ENCODE results near the gene P4HA1.

P4HA1 gene

DNA sequence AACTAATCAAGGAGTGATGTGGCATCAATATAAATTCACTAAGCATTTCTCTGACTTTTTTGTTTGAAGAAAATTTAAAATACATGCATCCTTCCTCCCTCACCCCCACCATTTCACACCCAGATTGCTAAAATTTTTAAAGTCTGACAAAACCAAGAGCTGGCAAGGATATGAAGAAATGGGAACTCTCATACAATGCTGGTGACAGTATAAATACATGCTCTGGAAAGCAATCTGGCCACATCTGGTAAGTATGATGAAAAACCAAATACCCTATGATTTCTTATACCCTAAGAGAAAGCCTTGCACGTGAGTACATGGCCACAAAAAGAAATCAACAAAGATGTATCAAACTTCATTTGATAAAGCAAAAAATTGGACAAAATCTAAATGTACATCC, 31.2 kb downstream of the P4HA1 start:
- TF ChIP-seq, protein P1, sequence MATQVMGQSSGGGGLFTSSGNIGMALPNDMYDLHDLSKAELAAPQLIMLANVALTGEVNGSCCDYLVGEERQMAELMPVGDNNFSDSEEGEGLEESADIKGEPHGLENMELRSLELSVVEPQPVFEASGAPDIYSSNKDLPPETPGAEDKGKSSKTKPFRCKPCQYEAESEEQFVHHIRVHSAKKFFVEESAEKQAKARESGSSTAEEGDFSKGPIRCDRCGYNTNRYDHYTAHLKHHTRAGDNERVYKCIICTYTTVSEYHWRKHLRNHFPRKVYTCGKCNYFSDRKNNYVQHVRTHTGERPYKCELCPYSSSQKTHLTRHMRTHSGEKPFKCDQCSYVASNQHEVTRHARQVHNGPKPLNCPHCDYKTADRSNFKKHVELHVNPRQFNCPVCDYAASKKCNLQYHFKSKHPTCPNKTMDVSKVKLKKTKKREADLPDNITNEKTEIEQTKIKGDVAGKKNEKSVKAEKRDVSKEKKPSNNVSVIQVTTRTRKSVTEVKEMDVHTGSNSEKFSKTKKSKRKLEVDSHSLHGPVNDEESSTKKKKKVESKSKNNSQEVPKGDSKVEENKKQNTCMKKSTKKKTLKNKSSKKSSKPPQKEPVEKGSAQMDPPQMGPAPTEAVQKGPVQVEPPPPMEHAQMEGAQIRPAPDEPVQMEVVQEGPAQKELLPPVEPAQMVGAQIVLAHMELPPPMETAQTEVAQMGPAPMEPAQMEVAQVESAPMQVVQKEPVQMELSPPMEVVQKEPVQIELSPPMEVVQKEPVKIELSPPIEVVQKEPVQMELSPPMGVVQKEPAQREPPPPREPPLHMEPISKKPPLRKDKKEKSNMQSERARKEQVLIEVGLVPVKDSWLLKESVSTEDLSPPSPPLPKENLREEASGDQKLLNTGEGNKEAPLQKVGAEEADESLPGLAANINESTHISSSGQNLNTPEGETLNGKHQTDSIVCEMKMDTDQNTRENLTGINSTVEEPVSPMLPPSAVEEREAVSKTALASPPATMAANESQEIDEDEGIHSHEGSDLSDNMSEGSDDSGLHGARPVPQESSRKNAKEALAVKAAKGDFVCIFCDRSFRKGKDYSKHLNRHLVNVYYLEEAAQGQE (IDR thresholded peaks at IDR 0.05; ENCODE audit: insufficient read depth in 1 of 2, low read depth in 2 of 2, low read length in 2 of 2): no peak
- TF ChIP-seq SIN3A (IDR thresholded peaks at IDR 0.05; ENCODE audit: borderline replicate concordance, insufficient read depth, low read length) (no peak), POLR2AphosphoS5 (IDR thresholded peaks at IDR 0.05; ENCODE audit: low read depth, low read length) (no peak), FOXP2 (optimal IDR thresholded peaks at IDR 0.05; ENCODE audit: borderline replicate concordance, extremely low read depth, extremely low read length, insufficient read depth) (no peak), TAF1 (IDR thresholded peaks at IDR 0.05; ENCODE audit: borderline replicate concordance, insufficient read depth, low read length) (no peak)

DNA sequence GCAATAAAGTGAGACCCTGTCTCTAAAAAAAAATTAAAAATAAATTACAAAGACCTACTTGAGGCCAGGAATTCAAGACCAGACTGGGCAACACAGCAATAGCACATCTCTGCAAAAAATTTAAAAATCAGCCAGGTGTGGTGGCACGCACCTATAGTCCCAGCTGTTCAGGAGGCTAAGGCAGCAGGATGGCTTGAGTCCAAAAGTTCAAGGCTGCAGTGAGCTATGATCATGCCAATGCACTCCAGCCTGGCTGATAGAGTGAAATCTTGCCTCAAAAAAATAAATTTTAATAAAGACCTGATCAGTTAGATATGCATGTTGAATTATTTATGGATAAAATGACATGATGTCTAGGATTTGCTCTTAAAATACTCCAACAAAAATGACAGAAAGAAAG, 34.9 kb downstream of the P4HA1 start:
- TF ChIP-seq SIN3A (IDR thresholded peaks at IDR 0.05; ENCODE audit: borderline replicate concordance, insufficient read depth, low read length) (no peak), FOXP2 (optimal IDR thresholded peaks at IDR 0.05; ENCODE audit: borderline replicate concordance, extremely low read depth, extremely low read length, insufficient read depth) (no peak), POLR2AphosphoS5 (IDR thresholded peaks at IDR 0.05; ENCODE audit: low read depth, low read length) (no peak), TAF1 (IDR thresholded peaks at IDR 0.05; ENCODE audit: borderline replicate concordance, insufficient read depth, low read length) (no peak)
- TF ChIP-seq, protein P1 (IDR thresholded peaks at IDR 0.05; ENCODE audit: insufficient read depth in 1 of 2, low read depth in 2 of 2, low read length in 2 of 2): no peak

DNA sequence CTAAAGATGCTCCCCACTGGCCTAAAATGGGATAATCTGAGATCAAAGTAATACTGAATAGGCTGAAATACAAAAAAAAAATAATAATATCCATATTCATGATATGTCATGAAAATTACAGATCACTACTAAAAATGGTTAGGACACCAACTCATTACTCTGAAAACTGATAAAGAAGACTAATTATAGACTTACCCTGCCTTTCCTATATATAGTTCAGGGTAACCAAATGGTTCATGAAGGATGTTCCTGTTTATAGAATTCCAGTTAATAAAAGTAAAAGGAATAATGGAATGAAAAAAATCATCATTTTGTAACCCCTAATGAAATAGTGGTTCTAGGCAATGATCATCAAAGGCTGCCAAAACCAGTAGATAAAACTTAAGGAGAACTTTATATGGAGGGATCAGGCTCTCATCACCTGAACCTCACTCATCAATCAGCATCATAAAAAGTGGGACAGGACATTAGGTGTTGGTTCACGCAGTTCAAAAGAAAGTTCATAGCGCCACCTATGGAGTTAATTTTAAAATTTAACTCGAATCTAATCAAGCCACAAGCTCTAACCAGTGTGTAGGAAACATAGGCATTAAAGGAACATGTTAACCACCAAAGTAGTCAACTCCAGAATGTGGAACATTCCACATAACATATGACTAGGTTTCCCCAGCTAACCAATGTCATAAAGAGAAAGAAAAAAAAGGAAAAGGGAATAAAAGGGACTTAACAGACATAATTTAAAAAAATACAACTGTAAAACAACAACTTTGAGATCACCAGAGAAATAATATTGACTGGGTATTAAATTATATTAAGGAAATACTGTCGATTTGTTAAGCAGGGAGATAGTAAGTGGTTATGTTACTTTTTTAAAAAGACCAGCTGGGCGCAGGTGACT, 35.7 kb downstream of the P4HA1 start:
- TF ChIP-seq FOXP2 (optimal IDR thresholded peaks at IDR 0.05; ENCODE audit: borderline replicate concordance, extremely low read depth, extremely low read length, insufficient read depth) (no peak), SIN3A (IDR thresholded peaks at IDR 0.05; ENCODE audit: borderline replicate concordance, insufficient read depth, low read length) (no peak), TAF1 (IDR thresholded peaks at IDR 0.05; ENCODE audit: borderline replicate concordance, insufficient read depth, low read length) (no peak), POLR2AphosphoS5 (IDR thresholded peaks at IDR 0.05; ENCODE audit: low read depth, low read length) (no peak)
- TF ChIP-seq, protein P1 (IDR thresholded peaks at IDR 0.05; ENCODE audit: insufficient read depth in 1 of 2, low read depth in 2 of 2, low read length in 2 of 2): no peak

DNA sequence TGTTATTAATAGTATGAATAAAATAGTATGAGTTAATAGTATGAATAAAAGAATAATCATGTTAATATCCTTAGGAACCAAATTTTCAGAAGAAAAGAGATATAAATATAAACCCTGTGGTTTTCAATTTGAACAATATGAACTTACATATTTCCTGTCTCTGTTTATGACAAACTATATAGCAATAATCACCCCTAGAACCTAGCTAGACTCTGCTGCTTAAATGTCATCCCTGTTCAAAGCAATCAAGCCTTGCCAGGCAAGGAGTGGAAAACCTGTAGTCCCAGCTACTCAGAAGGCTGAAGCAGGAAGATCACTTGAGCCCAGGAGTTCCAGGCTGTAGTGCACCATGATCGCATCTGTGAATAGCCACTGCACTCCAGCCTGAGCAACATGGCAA, 36.5 kb downstream of the P4HA1 start:
- TF ChIP-seq SIN3A (IDR thresholded peaks at IDR 0.05; ENCODE audit: borderline replicate concordance, insufficient read depth, low read length): no peak
- TF ChIP-seq POLR2AphosphoS5 (IDR thresholded peaks at IDR 0.05; ENCODE audit: low read depth, low read length): no peak
- TF ChIP-seq FOXP2 (optimal IDR thresholded peaks at IDR 0.05; ENCODE audit: borderline replicate concordance, extremely low read depth, extremely low read length, insufficient read depth): no peak
- TF ChIP-seq TAF1 (IDR thresholded peaks at IDR 0.05; ENCODE audit: borderline replicate concordance, insufficient read depth, low read length): no peak

DNA sequence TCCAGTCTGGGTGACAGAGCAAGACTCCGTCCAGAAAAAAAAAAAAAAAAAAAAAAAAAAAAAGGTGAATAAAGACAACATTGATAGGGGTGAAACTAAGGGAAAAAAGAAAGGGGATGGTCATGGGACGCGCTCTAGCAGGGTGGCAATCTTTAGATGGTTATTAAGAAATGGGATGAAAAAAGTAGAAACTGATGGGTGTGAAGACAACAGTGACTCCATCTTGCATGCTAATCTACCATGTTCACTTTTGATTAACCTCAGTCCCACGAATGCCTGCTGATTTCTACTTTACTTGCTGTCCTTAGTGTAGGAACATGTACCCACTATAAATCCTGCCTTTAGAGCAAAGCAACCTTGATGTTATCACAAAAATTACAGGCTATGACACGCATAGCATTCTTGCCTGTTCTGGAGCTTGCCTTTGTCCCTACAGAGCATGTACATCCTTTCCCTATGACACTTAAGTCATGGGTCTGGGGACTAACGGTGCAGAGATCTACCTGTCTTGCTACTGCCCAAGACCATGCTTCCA, 38.5 kb downstream of the P4HA1 start:
- no peak for TF ChIP-seq SIN3A (IDR thresholded peaks at IDR 0.05; ENCODE audit: borderline replicate concordance, insufficient read depth, low read length)
- no peak for TF ChIP-seq POLR2AphosphoS5 (IDR thresholded peaks at IDR 0.05; ENCODE audit: low read depth, low read length)
- no peak for TF ChIP-seq TAF1 (IDR thresholded peaks at IDR 0.05; ENCODE audit: borderline replicate concordance, insufficient read depth, low read length)
- TF ChIP-seq, protein P1 (IDR thresholded peaks at IDR 0.05; ENCODE audit: insufficient read depth in 1 of 2, low read depth in 2 of 2, low read length in 2 of 2): no peak
- no peak for TF ChIP-seq FOXP2 (optimal IDR thresholded peaks at IDR 0.05; ENCODE audit: borderline replicate concordance, extremely low read depth, extremely low read length, insufficient read depth)
